Measurements from ENCODE around the gene PPP4R3A. TPM values are rescaled to one million over a fixed set of nuclear protein-coding genes. Genes with fewer than 3 reads are reported as not detected.
A peak's percentile ranks its signal among the peaks of the same experiment; 100 is the strongest.
"Not testable (repeated sequence)": the region's sequence is repeated elsewhere in the genome, so short reads cannot be mapped to it uniquely, and the experiment has no call there.

The PPP4R3A gene
- total and polyA plus RNA-seq, 3 donors from 2014 or later: 106 to 132 (median 113) TPM

GRCh38 chr14:91439345-91439744, 70.8 kb downstream of the PPP4R3A start:
- DNase-seq: no peak
- H3K27ac ChIP-seq: no peak overlapping the region
- TF ChIP-seq CTCF (IDR thresholded peaks at IDR 0.05): no peak
- no peak for TF ChIP-seq POLR2A (IDR thresholded peaks at IDR 0.05)
- intact Hi-C loops (cut with DNase I; ENCODE audit: low total_unique reads): no loop called here
- WGBS, 2 donors: 100% methylated on average over 1 of the region's 1 CpG
- H3K9me3 ChIP-seq: no peaks in the 10 kb centered on the region
- H3K4me1 ChIP-seq: no peaks in the 10 kb centered on the region
- no peak overlapping the region for H3K4me3 ChIP-seq
- no peaks in the 10 kb centered on the region for H3K27me3 ChIP-seq
- no peaks in the 10 kb centered on the region for H3K36me3 ChIP-seq (ENCODE audit: low read depth, missing control alignments)

- Histone ChIP-seq H3K4me1 (no peaks in the 10 kb centered on the region), H3K4me3 (no peak overlapping the region), H3K9me3 (no peaks in the 10 kb centered on the region), H3K27ac (no peak overlapping the region), H3K36me3 (ENCODE audit: low read depth, missing control alignments) (no peaks in the 10 kb centered on the region), H3K27me3 (no peaks in the 10 kb centered on the region)
- TF ChIP-seq POLR2A (IDR thresholded peaks at IDR 0.05) (no peak), CTCF (IDR thresholded peaks at IDR 0.05) (no peak)
- no peak for DNase-seq
- intact Hi-C loops (cut with DNase I; ENCODE audit: low total_unique reads): no loop called here
These were observed 71.3 kb downstream of the PPP4R3A start for GRCh38 chr14:91438845-91439244.

- H3K9me3 ChIP-seq; intact Hi-C loops (cut with DNase I; ENCODE audit: low total_unique reads); H3K4me3 ChIP-seq; H3K27ac ChIP-seq; DNase-seq; H3K27me3 ChIP-seq; H3K4me1 ChIP-seq; H3K36me3 ChIP-seq (ENCODE audit: low read depth, missing control alignments): not testable (repeated sequence)
- 86 to 91% methylated on average over 14 to 16 of the region's 16 CpGs for WGBS, 2 donors
These were observed 73.8 kb downstream of the PPP4R3A start for GRCh38 chr14:91436266-91436665.

- Histone ChIP-seq H3K4me3 (no peak overlapping the region), H3K27ac (no peak overlapping the region), H3K9me3 (no peaks in the 10 kb centered on the region), H3K4me1 (no peaks in the 10 kb centered on the region), H3K36me3 (ENCODE audit: low read depth, missing control alignments) (no peaks in the 10 kb centered on the region), H3K27me3 (no peaks in the 10 kb centered on the region)
- intact Hi-C loops (cut with DNase I; ENCODE audit: low total_unique reads): no loop called here
- 60 to 61% methylated on average over 3 of the region's 3 CpGs for WGBS, 2 donors
- no peak for TF ChIP-seq CTCF (IDR thresholded peaks at IDR 0.05)
- no peak for TF ChIP-seq POLR2A (IDR thresholded peaks at IDR 0.05)
- no peak for DNase-seq
These were observed 80.7 kb downstream of the PPP4R3A start for GRCh38 chr14:91429385-91429784.

GRCh38 chr14:91428931-91429330, 81.2 kb downstream of the PPP4R3A start:
- H3K4me3 ChIP-seq; H3K27ac ChIP-seq; intact Hi-C loops (cut with DNase I; ENCODE audit: low total_unique reads); H3K27me3 ChIP-seq; H3K4me1 ChIP-seq; DNase-seq; H3K9me3 ChIP-seq; H3K36me3 ChIP-seq (ENCODE audit: low read depth, missing control alignments): not testable (repeated sequence)
- WGBS, 2 donors: 48 to 62% methylated on average over 1 of the region's 1 CpG

GRCh38 chr14:91425531-91425944, 84.6 kb downstream of the PPP4R3A start:
- H3K36me3 ChIP-seq (ENCODE audit: low read depth, missing control alignments); intact Hi-C loops (cut with DNase I; ENCODE audit: low total_unique reads): not testable (repeated sequence)
- WGBS, 2 donors: 69 to 88% methylated on average over 9 of the region's 9 CpGs

More at GRCh38 chr14:91425531-91425944, 84.6 kb downstream of the PPP4R3A start:
- peak overlapping the region; percentile 30 to 47 for H3K27ac ChIP-seq
- H3K27me3 ChIP-seq, H3K4me1 ChIP-seq, DNase-seq, H3K4me3 ChIP-seq, H3K9me3 ChIP-seq: not testable (repeated sequence)

Data from testis (tissue), 3 donors.